ENCODE data around the gene IL31RA.
A peak's percentile ranks its signal among the peaks of the same experiment; 100 is the strongest.

The IL31RA gene

GRCh38 chr5:55858104-55858503 lies 6.9 kb downstream of the IL31RA start:
- DNase-seq (ENCODE audit: low read depth, low spot score), result no peak

DNA sequence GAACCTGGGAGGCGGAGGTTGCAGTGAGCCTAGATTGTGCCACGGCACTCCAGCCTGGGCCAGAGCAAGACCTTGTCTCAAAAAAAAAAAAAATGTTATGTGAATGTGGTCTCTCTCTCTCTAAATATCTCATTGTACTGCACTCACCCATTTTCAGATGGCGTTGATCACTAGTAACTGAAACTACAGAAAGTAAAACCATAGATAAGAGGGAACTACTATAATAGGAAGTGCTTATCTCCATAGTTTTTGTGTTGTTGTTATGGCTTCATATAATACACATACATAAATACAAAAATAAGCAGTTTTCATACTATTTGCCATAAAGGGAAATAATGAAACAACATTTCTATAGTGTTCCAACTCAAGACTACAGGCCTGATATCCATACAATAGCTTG lies 9.1 kb downstream of the IL31RA start:
- DNase-seq (ENCODE audit: low read depth, low spot score), result no peak

GRCh38 chr5:55860709-55861108 lies 9.6 kb downstream of the IL31RA start:
- DNase-seq (ENCODE audit: low read depth, low spot score), result no peak

DNA sequence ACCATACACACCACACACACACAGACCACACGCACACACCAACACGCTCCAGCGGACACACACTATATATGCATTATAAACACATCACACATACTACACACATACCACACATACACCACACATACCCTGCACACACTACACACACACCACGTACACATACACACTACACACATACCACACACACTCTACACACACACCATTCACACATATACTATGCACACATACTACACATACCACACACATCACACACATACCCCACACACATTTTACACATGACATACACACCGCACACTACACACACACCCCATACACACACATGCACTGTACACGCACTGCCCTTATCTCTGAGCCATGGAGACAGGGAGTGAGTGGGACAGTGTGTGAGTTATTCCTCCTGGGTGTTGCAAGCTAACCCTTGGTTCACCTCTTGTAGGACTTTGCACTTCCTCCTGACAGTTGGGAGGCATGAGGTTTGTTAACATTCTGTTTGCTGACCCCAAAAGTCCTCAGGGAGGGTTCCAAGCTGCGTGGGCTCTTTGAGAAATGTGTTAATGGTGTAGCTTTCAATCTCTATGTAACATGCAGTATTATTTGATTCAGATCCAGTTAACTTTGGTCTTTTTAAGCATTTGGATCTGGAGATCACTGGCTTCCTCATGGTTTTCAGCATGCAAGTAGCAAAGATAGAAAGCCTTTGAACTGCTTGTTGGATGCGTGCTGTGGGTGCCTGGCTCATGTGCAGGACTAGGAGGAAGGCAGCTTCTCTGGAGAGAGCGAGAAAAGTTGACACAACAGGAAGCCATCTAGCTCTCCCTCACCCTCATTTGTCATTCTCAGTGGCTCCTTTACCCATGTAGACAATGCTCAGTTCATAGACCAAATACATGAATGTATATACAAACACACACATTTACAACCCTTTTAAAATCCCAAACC lies 13.7 kb downstream of the IL31RA start:
- DNase-seq (ENCODE audit: low read depth, low spot score), result no peak

DNA sequence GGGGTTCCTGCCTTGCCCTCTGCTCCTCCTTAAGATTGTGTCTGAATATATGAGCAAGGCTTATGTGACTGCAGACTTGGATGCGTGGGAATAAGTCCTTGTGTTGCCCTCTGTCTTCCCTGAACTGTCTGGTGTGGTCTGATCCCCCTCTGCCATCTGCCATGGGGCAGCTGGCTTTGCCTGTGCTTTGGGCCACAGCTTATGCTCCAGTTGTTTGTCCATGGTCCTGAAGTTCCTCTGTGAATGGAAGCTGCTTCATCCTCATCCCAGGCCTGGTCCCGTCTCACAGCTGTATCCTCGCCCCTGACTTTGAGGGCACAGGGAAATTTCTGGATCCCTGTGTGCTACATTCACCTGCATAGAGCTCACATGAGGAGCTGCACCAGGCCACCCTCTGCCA lies 14.7 kb downstream of the IL31RA start:
- no peak for DNase-seq (ENCODE audit: low read depth, low spot score)

GRCh38 chr5:55866485-55866884 lies 15.3 kb downstream of the IL31RA start:
- DNase-seq (ENCODE audit: low read depth, low spot score), result no peak

DNA sequence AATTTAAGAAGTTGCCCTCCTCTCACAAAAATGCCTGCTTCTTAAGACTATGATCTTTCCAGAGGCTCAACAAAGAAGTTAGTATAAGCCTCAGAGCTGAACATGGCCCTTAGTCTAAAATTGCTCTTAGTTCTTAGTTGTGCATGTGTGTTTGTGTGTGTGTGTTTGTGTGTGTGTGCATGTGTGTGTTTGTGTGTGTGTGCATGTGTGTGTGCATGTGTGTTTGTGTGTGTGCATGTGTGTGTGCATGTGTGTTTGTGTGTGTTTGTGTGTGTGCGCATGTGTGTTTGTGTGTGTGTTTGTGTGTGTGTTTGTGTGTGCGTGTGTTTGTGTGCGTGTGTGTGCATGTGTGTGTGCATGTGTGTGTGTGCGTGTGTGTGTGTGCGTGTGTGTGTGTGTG lies 15.8 kb downstream of the IL31RA start:
- no peak for DNase-seq (ENCODE audit: low read depth, low spot score)

DNA sequence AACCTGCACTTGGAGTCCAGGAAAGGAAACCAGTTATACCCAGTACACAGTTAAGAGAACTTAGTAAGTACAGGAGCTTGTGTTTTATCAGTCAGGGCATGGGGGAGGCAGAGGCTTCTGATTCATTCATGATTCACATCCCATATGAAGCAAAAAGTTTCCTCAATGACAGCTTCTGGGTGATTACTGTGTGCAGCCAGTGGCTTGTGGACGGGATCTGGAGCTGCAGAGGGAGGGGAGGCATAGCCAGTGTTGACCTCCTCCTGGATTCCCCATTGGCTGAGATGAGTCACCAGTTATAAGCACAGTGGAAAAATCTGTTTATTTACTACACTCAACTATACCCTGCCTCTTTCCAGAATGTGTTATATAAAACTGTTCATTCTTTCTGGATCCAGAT lies 17.7 kb downstream of the IL31RA start:
- peak; percentile 56 for DNase-seq (ENCODE audit: low read depth, low spot score)

- no peak for DNase-seq (ENCODE audit: low read depth, low spot score)
These were observed 18.7 kb downstream of the IL31RA start for GRCh38 chr5:55869847-55870246.

DNA sequence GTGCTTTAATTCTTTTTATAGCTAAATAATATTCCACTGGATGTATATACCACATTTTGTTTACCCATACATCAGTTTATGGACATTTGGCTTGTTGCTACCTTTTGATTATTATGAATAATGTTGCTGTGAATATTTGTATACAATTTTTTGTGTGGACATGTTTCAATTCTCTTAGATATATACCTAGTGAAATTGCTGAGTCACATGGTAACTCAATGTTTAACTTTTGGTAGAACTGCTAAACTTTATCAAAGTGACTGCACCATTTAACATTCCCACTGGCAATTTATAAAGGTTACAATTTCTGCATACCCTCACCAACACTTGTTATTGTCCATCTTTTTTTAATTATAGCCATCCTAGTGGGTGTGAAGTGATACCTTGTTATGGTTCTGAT lies 22.1 kb downstream of the IL31RA start:
- no peak for DNase-seq (ENCODE audit: low read depth, low spot score)

GRCh38 chr5:55877655-55878054 lies 26.5 kb downstream of the IL31RA start:
- DNase-seq (ENCODE audit: low read depth, low spot score), result no peak

DNA sequence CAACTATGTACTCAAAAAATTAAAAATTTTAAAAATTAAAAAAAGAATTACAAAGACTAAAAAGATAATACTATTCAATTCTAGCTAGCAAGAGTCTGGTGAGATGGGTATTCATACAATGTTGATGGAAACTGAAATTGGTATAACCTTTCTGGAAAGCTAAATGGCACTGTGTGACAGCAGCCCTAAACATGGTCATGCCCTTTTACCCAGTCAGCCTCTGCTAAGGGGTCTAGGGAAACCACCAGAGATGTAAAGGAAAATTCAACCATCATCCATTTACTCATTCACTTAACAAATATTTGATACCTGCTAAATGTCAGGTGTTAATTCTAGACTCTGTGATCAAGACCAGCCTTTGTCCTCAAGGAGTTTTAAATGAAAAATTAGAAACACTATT lies 29.3 kb downstream of the IL31RA start:
- no peak for DNase-seq (ENCODE audit: low read depth, low spot score)

- DNase-seq (ENCODE audit: low read depth, low spot score), result no peak
These were observed 34.2 kb downstream of the IL31RA start for GRCh38 chr5:55885359-55885758.

DNA sequence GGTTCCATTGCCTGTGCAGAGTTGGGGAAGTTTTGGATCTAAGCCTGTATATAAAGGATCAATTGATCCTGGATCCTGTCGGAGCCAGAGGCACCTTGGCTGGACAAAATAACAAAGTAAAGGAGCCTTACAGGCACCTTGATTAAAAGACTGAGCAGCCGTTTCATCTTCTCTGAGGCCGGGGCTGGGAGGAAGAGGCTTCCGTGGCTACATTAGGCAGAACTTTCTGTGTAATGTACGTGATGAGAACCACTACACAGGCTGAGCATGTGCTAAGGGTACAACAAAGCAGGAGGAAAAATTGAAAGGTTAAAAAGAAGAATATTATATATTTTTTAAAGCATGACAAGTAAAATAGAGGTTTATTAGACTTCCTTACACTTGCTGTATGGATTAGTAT lies 37.0 kb downstream of the IL31RA start:
- no peak for DNase-seq (ENCODE audit: low read depth, low spot score)

GRCh38 chr5:55892479-55892878 lies 41.3 kb downstream of the IL31RA start:
- no peak for DNase-seq (ENCODE audit: low read depth, low spot score)

DNA sequence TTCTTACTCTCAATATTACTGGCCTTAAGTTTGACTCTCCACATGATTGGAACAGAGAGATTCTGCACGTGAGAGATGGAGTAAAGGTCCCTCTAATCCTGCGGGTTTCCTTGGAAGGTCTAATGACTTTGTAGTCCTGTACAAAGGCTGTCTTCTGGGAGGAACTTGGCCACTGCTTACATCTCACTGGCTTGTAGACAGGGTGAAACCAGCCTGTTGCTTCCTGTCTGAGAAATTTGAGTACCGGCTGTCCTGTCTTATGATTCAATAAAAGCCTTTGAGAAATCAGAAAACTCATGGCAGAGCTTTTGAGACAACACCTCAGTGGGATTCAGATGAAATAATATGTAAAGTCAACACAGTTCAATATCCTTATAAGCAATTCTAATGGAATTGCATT lies 43.0 kb downstream of the IL31RA start:
- no peak for DNase-seq (ENCODE audit: low read depth, low spot score)

- DNase-seq (ENCODE audit: low read depth, low spot score), result no peak
These were observed 44.2 kb downstream of the IL31RA start for GRCh38 chr5:55895346-55895745.

GRCh38 chr5:55896238-55896637 lies 45.1 kb downstream of the IL31RA start:
- DNase-seq (ENCODE audit: low read depth, low spot score), result no peak

DNA sequence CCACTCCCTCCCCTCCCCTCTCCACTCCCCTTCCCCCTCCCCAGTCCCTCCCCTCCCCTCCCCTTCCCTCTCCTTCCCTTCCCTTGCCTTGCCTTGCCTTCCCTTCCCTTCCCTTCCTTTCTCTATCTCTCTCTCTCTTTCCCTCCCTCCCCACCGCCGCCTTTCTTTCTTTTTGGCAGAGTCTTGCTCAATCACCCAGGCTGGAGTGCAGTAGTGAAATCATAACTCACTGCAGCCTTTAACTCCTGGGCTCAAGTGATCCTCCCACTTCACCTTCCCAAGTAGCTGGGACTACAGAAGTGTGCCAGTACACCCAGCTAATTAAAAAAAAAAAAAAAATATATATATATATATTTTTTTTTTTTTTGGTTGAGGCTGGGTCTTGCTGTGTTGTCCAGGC lies 45.5 kb downstream of the IL31RA start:
- no peak for DNase-seq (ENCODE audit: low read depth, low spot score)

DNA sequence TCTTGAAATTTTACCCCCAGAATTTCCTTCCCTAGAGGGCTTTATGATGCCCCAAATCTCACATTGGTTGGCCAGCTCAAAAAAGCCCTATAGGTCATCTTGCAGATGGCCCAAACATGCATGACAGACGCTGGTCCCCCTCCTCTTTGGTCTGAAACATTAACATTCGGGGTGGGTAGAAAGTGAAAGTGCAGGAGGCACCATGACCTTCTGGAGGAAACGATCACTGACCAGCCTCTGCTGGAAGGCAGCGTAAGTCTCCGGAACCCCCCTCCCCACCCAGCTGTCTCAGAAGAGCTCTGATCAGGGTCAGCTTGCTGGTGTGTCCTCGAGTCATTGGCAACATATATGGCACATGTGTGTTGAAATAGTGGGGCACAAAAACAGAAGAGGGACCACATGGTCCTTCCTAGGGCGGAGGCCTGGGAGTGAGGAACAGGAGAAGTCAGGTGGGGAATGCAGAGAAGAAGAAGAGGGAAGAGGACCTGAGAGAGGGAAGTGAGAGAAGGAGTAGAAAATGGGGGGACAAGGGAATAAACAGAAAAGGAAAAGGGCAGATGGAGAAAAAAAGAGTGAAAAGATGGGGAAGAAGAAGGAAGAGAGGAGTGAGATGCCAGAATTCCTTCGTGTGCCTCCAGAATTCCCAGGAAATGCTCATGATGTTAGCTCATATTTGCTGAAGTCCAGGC lies 46.2 kb downstream of the IL31RA start:
- DNase-seq (ENCODE audit: low read depth, low spot score), result no peak

- DNase-seq (ENCODE audit: low read depth, low spot score), result peak; percentile 86
These were observed 46.7 kb downstream of the IL31RA start for GRCh38 chr5:55897905-55898304.

- DNase-seq (ENCODE audit: low read depth, low spot score), result no peak
These were observed 48.2 kb downstream of the IL31RA start for GRCh38 chr5:55899344-55899743.

DNA sequence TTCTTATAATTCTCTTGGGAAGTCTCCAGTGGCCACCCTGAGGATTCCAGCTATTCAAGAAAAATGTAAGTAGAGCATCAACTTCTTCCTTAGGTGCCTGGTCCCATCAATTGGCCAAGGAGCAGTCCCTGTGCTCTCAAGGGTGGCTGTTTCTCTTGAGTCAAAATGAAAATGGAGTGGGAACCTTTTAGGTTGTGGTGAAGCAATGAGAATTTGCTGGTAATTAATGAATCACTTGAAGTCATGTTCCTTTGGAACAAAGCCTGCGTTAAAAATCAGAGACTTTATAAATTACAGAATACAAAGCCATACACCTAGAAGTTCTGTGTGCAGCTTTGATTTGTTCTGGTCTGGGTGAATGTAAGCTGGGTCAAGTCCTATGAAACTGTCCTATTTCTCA lies 48.9 kb downstream of the IL31RA start:
- DNase-seq (ENCODE audit: low read depth, low spot score), result no peak
